ENCODE measurements around the gene KRT81.

Gene KRT81

GRCh38 chr12:52271158-52271557 is 20.2 kb downstream of the KRT81 start:
- DNase-seq (ENCODE audit: low read depth), result peak; percentile 42
- TF ChIP-seq MYC (IDR thresholded peaks at IDR 0.05; ENCODE audit: low read depth, low read length) (no peak), POLR2A (IDR thresholded peaks at IDR 0.05; ENCODE audit: extremely low read depth, insufficient read length) (no peak)
- TF ChIP-seq, protein P1, sequence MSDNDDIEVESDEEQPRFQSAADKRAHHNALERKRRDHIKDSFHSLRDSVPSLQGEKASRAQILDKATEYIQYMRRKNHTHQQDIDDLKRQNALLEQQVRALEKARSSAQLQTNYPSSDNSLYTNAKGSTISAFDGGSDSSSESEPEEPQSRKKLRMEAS (IDR thresholded peaks at IDR 0.05; ENCODE audit: low read depth, low read length), result no peak
- TF ChIP-seq, protein P2, sequence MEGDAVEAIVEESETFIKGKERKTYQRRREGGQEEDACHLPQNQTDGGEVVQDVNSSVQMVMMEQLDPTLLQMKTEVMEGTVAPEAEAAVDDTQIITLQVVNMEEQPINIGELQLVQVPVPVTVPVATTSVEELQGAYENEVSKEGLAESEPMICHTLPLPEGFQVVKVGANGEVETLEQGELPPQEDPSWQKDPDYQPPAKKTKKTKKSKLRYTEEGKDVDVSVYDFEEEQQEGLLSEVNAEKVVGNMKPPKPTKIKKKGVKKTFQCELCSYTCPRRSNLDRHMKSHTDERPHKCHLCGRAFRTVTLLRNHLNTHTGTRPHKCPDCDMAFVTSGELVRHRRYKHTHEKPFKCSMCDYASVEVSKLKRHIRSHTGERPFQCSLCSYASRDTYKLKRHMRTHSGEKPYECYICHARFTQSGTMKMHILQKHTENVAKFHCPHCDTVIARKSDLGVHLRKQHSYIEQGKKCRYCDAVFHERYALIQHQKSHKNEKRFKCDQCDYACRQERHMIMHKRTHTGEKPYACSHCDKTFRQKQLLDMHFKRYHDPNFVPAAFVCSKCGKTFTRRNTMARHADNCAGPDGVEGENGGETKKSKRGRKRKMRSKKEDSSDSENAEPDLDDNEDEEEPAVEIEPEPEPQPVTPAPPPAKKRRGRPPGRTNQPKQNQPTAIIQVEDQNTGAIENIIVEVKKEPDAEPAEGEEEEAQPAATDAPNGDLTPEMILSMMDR (IDR thresholded peaks at IDR 0.05; ENCODE audit: low read depth, low read length), result no peak
- H3K4me3 ChIP-seq (ENCODE audit: low read depth, low read length), result no peak overlapping the region

- DNase-seq (ENCODE audit: low read depth), result no peak
- TF ChIP-seq MYC (IDR thresholded peaks at IDR 0.05; ENCODE audit: low read depth, low read length) (no peak), POLR2A (IDR thresholded peaks at IDR 0.05; ENCODE audit: extremely low read depth, insufficient read length) (no peak)
- TF ChIP-seq, protein P2 (IDR thresholded peaks at IDR 0.05; ENCODE audit: low read depth, low read length), result no peak
- TF ChIP-seq, protein P1 (IDR thresholded peaks at IDR 0.05; ENCODE audit: low read depth, low read length), result no peak
- no peak overlapping the region for H3K4me3 ChIP-seq (ENCODE audit: low read depth, low read length)
Measured at GRCh38 chr12:52270541-52271070, 20.7 kb downstream of the KRT81 start.

DNA sequence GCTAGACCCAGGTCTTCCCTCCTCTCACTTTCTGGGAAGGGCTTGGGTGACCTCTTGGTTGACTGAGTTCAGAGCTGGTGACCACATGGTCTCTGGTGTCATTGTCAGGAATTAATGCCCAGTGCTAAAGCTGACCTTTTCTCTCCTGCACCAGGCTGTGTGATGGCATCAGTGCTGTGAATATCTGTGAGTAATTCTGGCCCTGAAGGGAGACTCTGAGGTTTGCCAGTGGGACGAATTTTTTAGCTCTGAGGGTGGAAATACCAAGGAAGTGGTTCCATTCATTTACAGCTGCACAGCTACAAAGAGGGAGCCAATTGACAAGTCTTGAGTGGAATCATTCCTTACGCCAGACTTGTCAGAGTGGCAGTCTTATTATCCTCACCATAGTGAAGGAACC is 23.1 kb downstream of the KRT81 start:
- TF ChIP-seq MYC (IDR thresholded peaks at IDR 0.05; ENCODE audit: low read depth, low read length) (no peak), POLR2A (IDR thresholded peaks at IDR 0.05; ENCODE audit: extremely low read depth, insufficient read length) (no peak)
- TF ChIP-seq, protein P1 (IDR thresholded peaks at IDR 0.05; ENCODE audit: low read depth, low read length), result no peak
- TF ChIP-seq, protein P2 (IDR thresholded peaks at IDR 0.05; ENCODE audit: low read depth, low read length), result no peak
- no peak for DNase-seq (ENCODE audit: low read depth)
- no peak overlapping the region for H3K4me3 ChIP-seq (ENCODE audit: low read depth, low read length)

DNA sequence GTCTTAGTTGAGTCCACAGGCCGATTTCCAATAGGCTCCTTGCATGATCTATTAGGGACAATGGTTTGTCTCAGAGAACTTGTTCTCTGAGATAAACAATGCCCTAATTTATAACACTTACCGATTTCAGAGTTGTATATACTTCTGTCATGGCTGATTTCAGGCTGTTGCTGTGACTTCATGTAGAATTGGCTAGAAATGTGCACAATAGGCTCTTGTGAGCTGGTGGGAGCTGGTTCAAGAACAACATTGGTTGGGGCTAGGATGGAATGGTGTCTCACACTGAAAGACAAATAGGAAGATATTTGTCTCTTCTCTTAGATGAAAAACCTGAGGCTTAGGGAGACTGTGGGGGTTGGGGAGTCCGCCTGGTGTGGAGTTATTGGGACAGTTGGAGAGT is 23.6 kb downstream of the KRT81 start:
- TF ChIP-seq, protein P2 (IDR thresholded peaks at IDR 0.05; ENCODE audit: low read depth, low read length), result no peak
- TF ChIP-seq MYC (IDR thresholded peaks at IDR 0.05; ENCODE audit: low read depth, low read length) (no peak), POLR2A (IDR thresholded peaks at IDR 0.05; ENCODE audit: extremely low read depth, insufficient read length) (no peak)
- TF ChIP-seq, protein P1 (IDR thresholded peaks at IDR 0.05; ENCODE audit: low read depth, low read length), result no peak
- no peak for DNase-seq (ENCODE audit: low read depth)
- no peak overlapping the region for H3K4me3 ChIP-seq (ENCODE audit: low read depth, low read length)

DNA sequence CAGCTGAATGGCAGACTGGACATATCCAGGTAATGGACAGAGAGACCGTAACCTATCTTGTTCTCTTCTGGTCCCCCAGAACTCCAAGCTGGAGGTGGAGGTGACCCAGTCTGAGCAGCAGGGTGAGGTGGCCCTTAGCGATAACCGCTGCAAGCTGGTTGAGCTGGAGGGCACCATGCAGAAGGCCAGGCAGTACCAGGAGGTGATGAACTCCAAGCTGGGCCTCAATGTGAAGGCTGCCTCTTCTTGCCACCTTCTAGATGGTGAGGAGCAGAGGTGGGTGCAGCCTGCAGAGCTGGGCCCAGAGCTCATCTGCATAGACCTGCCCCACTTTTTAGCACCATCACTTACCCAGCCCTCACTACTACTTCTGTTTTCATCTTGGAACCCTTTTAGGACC is 24.1 kb downstream of the KRT81 start:
- no peak for DNase-seq (ENCODE audit: low read depth)
- H3K4me3 ChIP-seq (ENCODE audit: low read depth, low read length), result no peak overlapping the region
- TF ChIP-seq MYC (IDR thresholded peaks at IDR 0.05; ENCODE audit: low read depth, low read length) (no peak), POLR2A (IDR thresholded peaks at IDR 0.05; ENCODE audit: extremely low read depth, insufficient read length) (no peak)
- TF ChIP-seq, protein P1 (IDR thresholded peaks at IDR 0.05; ENCODE audit: low read depth, low read length), result no peak
- TF ChIP-seq, protein P2 (IDR thresholded peaks at IDR 0.05; ENCODE audit: low read depth, low read length), result no peak

Data from NB4 (cell line).